ENCODE results near the gene PRDM10. TPM values are rescaled to one million over a fixed set of nuclear protein-coding genes. Genes with fewer than 3 reads are reported as not detected.

PRDM10 gene
- total RNA-seq, 1 experiment from 2014 or later, result 18.9 TPM

GRCh38 chr11:129968591-129969419 lies 33.8 kb downstream of the PRDM10 start:
- DNase-seq (ENCODE audit: low spot score) (no peak), ATAC-seq (no peak)
- Mint-ChIP-seq H3K27me3 (ENCODE audit: low read depth) (no peaks in the 10 kb centered on the region), H3K4me1 (peaks cover 17% of the 10 kb centered on the region), H3K4me3 (no peak overlapping the region), H3K36me3 (peaks cover 12% of the 10 kb centered on the region), H3K9me3 (peaks cover 4% of the 10 kb centered on the region; the same call in 1 of the 2 replicates), H3K27ac (no peak overlapping the region)
- ChIA-PET CTCF (interaction anchor here (0.9 kb wide), 2 partner anchors 23 to 178 kb away, joined by 3 to 4 read pairs; no protein-coding TSS in a partner anchor), POLR2A (no interaction called here)
- TF ChIP-seq MXD4 (CRISPR knock-in tag; IDR thresholded peaks at IDR 0.05; ENCODE audit: borderline replicate concordance) (no peak), USF2 (CRISPR knock-in tag; IDR thresholded peaks at IDR 0.05) (no peak), RELA (CRISPR knock-in tag; IDR thresholded peaks at IDR 0.05; ENCODE audit: borderline replicate concordance) (no peak), GTF2I (CRISPR knock-in tag; conservative IDR thresholded peaks at IDR 0.05) (no peak), HMGXB4 (CRISPR knock-in tag; IDR thresholded peaks at IDR 0.05) (no peak), ZNF396 (CRISPR knock-in tag; IDR thresholded peaks at IDR 0.05; ENCODE audit: borderline replicate concordance) (no peak), STAT6 (CRISPR knock-in tag; conservative IDR thresholded peaks at IDR 0.05; ENCODE audit: low read depth) (no peak)

GRCh38 chr11:129967996-129968395 lies 34.6 kb downstream of the PRDM10 start:
- H3K9me3 Mint-ChIP-seq, result peaks cover 4% of the 10 kb centered on the region; the same call in 1 of the 2 replicates
- POLR2A ChIA-PET, result no interaction called here
- DNase-seq (ENCODE audit: low spot score) (no peak), ATAC-seq (no peak)
- H3K4me1 Mint-ChIP-seq, result peaks cover 9% of the 10 kb centered on the region
- CTCF ChIA-PET, result no interaction called here
- TF ChIP-seq ZNF396 (CRISPR knock-in tag; IDR thresholded peaks at IDR 0.05; ENCODE audit: borderline replicate concordance), result no peak
- TF ChIP-seq EMX1 (CRISPR knock-in tag; IDR thresholded peaks at IDR 0.05), result no peak
- no peak for TF ChIP-seq ZSCAN18 (CRISPR knock-in tag; IDR thresholded peaks at IDR 0.05)
- no peak for TF ChIP-seq ATF3 (CRISPR knock-in tag; conservative IDR thresholded peaks at IDR 0.05)
- TF ChIP-seq KAT7 (CRISPR knock-in tag; IDR thresholded peaks at IDR 0.05; ENCODE audit: borderline replicate concordance), result no peak
- TF ChIP-seq GABPB1 (CRISPR knock-in tag; IDR thresholded peaks at IDR 0.05), result no peak
- no peak for TF ChIP-seq AR (CRISPR knock-in tag; IDR thresholded peaks at IDR 0.05)
- no peak for TF ChIP-seq ZNF512 (CRISPR knock-in tag; IDR thresholded peaks at IDR 0.05; ENCODE audit: borderline replicate concordance)
- TF ChIP-seq ZNF263 (CRISPR knock-in tag; IDR thresholded peaks at IDR 0.05; ENCODE audit: low read depth), result no peak
- no peak for TF ChIP-seq FOXP4 (CRISPR knock-in tag; IDR thresholded peaks at IDR 0.05)
- no peaks in the 10 kb centered on the region for H3K27me3 Mint-ChIP-seq (ENCODE audit: low read depth)
- peaks cover 12% of the 10 kb centered on the region for H3K36me3 Mint-ChIP-seq
- no peak overlapping the region for H3K27ac Mint-ChIP-seq
- no peak overlapping the region for H3K4me3 Mint-ChIP-seq
